GM21529 (cell line): ENCODE results near the gene EYA4.
"Not testable (repeated sequence)": the region's sequence is repeated elsewhere in the genome, so short reads cannot be mapped to it uniquely, and the experiment has no call there.

Source experiments
- ATAC-seq: cut with Tn5 transposase; IDR thresholded peaks from one replicate; pipeline ENCODE4 v1.9.1; 2021; ENCODE audit not compliant: unreplicated experiment

The EYA4 gene

DNA sequence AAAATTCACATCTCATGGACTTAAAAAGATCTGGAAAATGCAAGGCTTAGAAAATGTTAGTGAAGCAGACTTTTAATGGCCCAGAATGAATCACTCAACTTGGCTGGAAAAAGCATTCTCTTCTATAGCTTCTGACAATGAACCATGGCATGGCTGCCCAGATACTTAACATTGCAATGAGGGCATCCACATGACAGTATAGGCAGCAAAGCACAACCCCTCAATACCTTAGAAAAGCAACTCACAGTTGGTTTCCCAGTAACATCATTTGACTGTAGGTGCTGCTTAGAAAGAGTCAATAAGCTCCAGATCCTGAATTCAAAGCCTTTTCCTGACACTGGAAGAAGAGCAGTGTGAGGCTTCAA lies 155.8 kb downstream of the EYA4 start:
- ATAC-seq, result no peak

DNA sequence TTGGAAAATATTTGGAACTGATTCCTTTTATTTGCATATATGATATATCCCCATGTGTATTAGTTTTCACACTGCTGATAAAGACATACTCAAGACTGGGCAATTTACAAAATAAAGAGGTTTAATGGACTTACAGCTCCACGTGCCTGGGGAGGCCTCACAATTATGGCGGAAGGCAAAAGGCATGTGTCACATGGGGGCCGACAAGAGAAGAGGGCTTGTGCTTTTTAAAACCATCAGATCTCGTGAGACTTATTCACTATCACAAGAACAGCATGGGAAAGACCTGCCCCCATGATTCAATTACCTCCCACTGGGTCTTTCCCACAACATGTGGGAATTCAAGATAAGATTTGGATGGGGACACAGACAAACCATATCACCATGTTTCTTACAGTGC lies 156.4 kb downstream of the EYA4 start:
- not testable (repeated sequence) for ATAC-seq

DNA sequence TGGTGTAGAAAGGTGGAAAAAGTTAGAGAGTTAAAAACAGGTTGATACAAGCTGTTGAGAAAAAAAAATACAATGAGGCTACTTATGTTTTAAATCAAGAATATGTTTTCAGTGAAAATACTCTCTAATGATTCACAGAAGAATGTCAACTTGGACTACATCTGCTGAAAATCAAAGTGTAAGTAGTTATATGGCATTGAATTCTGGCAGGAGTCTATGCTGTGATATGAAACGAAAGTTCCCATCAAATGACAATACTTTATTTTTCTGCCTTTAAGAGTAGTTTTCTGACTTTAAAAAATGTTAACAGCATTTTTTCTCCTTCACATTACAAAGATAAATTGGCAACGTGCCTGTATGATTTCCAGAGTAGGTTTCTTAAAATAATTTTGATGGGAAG lies 158.3 kb downstream of the EYA4 start:
- no peak for ATAC-seq

DNA sequence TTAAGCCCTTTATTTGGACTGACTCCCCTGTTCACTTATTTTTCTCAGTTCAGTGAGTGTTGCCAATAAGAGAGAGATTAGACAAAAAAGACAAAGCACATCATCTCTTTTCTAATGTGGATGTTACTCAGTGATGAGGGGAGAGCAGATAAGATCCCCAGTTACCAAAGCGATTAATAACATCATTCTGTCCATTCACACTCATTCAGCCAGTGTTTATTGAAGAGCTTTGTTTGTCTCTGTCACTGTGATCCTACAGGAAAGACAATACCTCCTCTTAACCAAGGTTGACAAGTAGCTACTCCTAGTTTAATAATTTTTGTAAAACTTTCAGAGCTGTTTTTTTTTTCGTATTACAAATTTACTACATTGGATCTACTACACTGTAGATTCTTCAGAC lies 163.0 kb downstream of the EYA4 start:
- ATAC-seq, result no peak

DNA sequence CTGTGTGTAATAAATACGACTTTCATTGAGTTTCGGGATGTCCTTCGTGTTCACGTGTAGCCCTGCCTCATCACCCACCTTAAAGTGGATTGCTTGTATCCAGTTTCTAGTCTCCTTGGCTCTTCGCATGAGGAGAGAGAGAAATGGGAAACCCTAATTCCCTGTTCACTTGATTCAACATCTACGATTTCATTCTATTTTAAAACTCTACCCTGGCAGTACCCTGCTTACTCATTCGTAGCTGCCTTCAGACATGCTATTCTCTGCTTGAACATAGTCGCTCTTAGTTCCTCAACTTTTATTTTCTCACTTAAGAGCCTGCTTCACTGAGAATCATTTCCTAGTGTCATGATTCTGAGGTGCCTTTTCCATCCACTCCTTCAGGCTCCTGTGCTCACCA lies 163.6 kb downstream of the EYA4 start:
- no peak for ATAC-seq

DNA sequence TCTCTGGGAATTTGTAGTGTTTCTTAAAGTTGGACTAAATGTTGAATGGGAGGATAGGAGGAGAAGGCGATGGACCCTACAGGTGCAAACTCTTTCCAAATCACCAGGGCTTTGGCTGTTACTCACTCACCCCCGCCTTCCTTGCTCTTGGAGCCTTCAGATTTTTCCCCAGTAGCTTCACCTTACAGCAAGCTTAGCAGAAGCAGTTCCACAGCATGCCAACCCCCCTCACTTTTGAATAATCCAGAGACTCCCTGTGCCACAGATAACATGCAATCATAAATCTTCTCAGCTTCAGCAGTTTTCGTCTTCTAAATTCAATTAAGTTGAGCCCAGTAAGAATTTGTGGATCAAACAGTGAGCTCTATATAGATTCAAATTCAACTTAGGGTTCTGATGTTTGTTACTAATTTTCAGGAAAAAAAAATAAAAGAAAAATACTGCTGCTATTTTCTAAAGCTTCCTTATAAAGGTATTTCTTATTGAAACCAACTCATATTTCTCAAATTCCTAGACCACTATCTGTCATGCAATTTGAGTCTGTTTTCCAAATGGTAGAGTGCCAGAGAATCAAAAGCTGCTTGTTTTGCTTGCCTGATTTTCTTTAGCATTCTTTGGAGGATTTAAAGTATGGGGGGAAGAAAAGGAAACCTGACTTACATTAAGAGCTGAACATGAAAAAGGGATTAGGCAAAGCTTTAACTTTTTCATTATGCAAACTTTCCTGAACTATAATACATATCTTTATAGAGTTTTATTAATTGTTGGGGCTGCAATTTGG lies 166.4 kb downstream of the EYA4 start:
- ATAC-seq, result no peak

DNA sequence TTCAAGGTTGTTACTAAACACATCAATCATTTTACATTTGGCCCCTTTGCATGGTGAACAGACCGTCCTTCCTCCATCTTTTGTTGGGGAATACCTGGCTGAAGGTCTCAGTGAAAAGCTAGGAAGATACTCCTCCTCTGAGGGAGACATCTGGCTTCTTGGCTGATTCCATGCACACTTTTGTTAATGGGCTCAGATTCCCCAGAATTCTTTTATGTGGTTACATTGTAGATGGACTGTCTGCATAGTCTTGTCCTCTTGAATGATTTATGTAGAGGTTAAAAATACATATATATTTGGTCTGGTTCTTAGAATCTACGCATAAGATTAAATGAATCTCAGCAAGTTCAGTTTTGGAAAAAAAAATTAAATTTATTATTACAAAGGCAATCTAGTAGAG lies 167.0 kb downstream of the EYA4 start:
- no peak for ATAC-seq

DNA sequence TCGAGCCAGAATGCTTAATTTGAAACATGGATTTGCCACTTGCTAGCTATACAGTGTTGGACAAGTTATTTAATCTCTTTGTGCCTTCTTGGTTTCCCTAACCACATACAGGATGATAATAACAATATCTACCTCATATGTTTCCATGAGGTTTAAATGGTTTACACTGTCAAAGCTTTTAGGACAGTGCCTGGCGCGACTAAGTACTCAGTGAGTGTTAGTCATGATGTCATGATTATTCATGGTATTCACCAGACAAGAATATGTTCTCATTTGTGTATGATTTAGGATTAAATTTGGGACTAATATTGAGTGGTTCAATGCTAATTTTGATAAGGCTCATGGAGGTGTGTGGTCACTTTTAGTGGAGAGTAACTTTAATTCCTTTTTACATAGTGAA lies 167.4 kb downstream of the EYA4 start:
- no peak for ATAC-seq

DNA sequence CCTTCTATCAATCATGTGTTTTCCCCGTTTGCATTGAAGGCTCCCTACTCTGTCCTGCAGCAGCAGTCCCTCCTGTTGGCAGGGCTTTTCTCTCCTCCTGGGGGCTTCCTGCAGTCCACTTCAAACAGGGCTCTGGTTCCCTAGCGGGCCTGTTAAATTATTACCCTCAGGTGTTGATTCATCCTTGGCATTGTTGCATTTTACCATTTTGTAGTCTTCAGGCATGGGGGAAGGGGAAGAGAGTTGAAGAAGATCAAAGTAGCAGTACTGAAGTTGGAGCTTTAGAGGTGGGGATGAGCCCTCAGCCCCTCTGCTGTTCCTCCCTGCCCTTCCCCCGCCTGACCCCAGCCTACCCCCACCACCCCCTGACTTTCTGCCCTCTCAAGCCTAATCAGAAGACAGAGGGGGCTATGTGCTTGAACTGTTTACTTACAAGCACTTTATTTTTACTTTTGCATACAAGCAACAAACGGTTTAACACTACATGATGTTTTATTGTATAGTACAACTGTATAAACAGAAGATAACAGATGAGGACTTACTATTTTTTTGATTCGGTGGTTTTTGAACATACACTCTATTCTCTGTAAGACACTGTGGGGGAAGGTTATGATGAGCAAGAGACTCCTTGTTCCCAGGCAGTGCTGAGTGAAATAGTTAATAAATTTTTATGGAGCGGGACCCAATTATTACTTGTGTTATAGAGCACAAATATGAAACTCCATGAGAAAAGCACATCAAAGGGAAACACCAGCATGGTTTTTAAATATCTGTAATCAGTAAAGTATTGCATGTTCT lies 169.7 kb downstream of the EYA4 start:
- no peak for ATAC-seq

DNA sequence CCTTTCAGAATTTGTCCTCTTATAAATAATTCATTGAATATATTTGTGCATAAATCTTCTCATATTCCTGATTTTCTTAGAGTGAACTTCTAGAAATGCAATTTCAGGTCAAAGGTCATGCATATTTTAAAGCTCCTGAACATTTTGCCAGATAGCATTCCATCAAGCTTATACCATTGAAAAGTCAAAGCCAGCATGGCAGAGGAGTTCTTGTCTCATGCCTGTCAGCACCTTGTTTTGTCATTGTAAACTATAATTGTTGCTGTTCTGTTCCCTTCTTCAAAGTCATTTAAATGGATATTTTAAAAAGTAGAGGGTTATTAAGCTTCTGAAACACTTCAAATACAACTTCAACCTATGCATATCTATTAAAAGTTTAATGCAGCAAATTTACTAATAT lies 170.6 kb downstream of the EYA4 start:
- ATAC-seq, result no peak

DNA sequence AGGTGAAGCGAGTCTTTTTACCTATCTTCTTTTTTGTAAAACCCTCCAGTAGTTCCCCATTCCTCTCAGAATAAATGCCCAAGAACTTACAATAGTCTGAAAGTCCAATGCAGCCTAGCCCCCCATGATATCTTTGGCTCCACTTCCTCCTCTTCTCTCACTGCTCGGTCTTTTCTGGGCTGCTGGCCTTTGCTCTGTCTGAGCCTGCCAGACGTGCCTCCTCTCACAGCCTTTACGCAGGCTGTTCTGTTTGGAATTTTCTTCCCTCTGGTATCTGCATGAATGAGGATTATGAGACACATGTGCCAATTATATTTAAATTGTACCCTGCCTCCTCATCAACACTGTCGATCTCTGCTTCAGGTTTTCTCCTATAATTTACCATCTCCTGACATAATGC lies 174.1 kb downstream of the EYA4 start:
- no peak for ATAC-seq

DNA sequence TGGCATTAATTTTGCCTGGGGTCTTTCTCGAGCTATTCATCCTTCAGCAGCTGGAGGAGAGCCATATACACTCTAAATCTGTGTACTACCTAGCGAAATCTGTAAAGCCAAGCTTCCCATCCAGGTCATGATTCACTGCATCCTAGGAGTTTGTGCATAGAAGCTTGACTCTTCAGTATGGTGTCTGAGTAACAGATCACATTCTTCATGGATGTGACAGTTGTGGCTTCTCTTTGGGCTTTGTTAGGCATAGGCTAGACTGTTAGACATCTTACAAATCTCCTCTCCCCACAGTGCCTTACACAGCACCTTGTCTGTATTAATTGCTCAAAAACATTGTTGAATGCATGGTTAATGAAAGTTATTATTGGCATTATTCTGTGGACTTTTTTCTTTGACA lies 177.0 kb downstream of the EYA4 start:
- no peak for ATAC-seq

DNA sequence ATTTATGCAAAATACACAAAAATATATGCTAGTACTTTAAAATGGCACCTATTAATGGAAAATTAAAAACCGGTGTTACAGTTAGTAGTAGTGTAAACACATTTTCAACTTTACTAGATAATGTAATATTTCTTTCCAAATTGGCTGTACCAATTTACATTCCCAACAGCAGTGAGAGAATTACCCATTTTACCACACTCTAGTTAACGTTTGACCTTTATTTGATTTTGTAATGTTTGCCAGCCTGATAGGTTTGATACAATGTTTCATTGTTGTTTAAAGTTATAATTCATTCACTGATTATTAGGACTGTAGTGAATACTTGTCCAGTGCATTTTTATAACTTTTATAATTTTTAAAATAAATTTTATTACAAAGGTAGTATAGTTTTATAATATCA lies 182.1 kb downstream of the EYA4 start:
- no peak for ATAC-seq

DNA sequence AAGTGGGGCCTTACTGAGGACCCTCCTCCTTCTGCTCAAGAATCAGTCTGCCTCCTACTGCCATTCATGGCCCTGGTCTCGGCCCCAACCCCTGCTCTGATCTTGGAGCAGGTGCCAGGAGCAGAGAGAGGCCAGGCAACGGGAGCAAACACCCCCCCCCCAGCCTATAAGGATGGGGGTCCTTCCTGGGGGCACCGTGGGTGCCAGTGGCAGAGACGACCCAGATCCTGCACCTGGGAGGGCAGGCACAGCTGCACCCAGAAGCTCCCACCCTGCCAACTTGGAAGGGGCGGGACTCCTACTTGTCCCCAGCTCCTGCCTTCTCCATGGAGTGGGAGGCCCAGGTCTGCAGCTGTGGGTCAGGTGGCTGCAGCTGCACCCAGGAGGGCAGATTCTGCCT lies 183.2 kb downstream of the EYA4 start:
- no peak for ATAC-seq

DNA sequence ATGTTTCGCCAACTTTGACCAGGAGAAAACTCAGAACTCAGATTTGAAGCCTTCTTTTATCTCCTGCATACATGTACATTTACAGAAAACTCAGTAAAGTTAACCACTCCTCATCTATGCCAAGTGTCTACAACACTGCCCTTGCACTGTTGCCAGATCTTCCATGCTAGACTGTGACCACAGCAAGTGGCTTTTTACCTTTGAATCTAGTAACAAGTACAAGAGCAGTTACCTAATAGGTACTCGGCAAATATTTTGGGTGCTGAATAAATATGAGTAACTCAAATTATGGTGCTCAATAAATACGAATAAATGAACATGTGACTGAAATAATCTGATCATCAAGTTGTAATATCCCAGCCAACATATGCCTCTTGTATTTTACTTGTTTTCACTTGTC lies 184.9 kb downstream of the EYA4 start:
- no peak for ATAC-seq

DNA sequence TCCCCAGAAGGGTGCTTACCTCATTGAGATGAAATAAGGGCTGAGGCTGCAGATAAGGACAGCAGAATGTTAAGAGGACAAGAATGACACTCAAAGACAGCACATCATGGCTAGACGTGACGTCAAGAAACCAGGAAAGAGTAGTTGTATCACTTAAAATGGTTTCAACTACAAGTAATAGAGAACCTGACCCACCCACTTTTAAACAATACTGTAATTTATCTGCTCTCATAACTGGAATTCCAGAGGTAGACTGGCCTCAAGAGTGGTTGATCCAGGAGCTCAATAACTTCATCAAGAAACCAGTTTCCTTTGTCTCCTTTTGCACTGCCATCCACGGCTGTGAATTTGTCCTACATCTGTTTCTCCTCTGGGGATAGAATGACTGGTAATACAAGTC lies 187.1 kb downstream of the EYA4 start:
- ATAC-seq, result no peak

DNA sequence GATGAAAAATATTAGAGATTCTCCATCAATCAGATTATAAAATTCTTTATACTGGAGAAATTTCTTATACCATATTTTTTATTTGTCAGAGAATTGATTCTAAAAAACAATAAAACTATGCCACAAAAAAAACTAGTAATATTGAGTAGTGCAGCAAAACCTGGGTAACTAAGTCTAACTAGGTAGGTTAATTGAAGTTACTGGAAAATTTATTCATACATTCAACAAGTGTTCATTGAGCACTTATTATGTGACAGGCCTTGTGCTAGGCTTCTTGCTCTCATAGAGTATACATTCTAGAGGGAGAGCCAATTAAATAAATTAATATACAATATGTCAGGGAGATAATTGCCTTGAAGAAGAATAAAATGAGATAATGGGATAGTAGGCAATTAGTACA lies 189.4 kb downstream of the EYA4 start:
- ATAC-seq, result no peak

DNA sequence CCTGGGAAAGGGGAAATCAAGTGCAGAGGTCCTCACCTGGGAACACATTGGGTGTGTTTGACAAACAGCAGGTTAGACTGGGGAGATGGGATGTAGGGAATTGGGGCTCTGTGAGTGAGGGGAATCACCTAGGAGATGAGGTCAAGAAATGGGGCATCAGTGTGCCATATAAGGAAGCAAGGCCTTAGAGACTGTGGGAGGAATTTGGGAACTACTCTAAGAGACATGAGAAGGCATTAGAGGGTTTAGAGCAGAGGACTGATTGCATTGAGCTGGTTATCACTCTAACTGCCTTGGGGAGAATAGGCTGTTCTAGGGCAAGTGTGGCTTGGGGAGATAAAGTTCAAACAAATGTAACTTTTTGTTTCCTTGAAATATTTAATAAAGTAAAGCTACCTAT lies 189.9 kb downstream of the EYA4 start:
- ATAC-seq, result no peak

DNA sequence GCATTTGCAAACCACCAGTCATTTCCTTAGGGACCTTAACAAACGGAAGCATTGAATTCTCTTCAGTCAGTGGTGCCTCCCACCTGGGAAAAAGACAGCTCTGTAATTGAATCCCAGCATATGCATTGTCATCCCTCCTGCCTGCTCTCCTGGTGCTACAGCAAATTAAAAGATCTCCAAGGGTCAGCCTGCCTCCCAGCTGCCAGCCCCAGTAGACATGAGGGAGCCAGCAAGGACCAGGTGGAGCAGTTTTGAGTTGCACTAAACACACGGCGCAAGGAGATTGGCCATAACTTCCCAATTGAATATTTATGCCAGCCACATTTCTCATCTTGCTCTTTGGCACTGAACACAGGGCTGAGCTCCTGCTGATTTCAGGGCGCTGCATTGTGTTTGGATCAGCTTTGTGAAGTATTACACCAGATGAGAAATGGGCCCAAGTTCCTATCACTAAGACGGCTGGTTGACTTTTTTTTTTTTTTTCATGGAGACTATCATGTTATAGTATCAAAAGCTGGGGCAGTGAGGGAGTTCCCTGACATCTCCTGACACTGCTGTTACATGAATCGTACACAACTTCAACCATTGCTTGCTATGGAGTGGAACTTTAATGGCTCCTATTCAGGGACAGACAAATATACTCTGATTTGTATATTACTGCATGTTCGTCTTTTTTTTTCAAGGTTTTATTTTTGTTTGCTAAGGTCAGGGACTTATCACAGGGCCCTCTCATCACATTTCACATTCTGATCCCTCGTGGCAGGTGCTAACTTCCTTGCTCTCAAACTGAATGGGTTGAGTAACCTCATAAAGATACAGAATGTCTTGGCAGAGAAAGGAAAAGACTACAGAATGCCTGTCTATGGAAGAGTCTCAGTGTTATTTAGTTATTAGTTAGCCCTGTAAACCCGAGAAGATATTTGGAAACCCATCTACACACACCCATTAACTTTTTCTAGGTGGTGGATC lies 191.1 kb downstream of the EYA4 start:
- no peak for ATAC-seq

DNA sequence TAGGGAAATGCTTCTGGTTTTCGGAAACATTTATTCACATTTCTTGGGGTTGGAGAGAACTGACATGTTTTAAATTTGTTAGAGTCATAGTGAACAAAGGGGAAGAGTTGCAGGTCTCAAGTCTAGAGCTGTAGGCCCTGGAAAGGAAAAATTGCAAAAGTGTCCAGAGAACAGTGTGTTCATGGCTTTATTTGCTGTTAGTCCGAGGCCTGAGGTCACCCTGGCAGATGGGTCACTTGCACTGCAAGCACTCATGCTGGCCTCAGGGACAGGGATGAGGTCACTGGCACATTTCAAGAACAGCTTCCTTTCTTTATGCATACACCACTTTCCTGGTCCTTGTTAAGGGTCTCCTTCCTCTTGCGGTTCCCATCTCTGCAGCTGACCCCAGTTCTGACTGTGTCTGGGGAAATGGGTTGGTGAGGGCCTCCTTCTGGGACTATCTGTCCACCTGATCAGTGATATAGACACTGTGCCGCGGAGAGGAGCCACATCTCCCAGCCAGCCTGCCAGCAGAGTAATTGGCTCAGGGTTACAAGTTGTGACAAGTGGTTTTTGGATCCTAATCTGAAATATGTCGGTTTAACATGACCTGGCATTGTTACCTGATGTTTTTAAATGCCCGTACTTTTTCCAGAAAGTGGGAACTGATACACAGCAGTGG lies 194.0 kb downstream of the EYA4 start:
- ATAC-seq, result no peak

DNA sequence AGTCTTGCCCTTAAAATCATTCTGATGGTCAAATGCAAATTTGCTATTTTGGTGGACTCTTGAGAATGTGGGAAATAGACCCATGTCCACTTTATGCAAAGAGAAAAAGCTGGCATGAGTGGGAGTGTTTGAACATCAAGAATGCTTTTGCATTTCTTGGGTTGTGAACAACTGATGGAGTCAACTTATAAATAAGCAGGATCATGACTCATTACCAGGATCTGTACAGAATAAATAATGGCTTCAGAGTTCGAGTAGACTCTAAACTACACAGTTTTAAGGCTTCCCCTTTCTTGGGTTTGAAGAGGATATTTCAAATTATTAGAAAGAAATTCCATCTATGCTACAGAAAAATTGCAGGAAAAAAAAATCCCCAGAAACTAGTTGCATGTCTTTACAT lies 195.5 kb downstream of the EYA4 start:
- ATAC-seq, result no peak
